HL-60 (cell line): ENCODE data around the gene TSPAN13.

Experiments
- GABPA ChIP-seq: IDR thresholded peaks from 2 replicates; pipeline ENCODE4 v1.6.1; 2012; ENCODE audit warnings: low read depth
- POLR2AphosphoS5 ChIP-seq: IDR thresholded peaks from 2 replicates; pipeline ENCODE4 v1.6.1; 2012; ENCODE audit warnings: low read depth
- TF ChIP-seq, protein P1 (sequence below): IDR thresholded peaks from one replicate; pipeline ENCODE4 v1.5.1; 2011; ENCODE audit warnings: low read length, control low read depth, inconsistent platforms; ENCODE audit not compliant: insufficient read depth
- TF ChIP-seq, protein P2 (sequence below): IDR thresholded peaks from 2 replicates; pipeline ENCODE4 v1.6.1; 2012; ENCODE audit warnings: low read depth; ENCODE audit not compliant: insufficient replicate concordance

DNA sequence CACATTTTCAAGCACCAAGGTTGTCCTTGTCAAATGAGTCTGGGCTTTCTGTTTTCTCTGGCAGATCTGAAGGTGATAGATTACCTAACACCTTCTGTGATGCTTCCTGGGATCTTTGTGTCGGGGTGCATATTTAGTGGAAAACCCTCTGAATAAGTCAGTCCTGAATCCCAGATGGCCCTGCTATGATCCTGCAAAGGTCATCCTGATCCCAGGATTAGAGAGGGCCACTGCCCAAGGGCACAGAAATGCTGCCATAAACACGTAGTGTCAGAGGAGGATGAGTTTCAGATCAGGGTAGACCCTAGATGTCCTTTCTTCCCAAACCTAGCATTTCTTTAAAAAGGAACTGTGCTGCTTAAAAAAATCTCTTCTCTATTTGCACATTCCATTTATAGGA lies 32.3 kb downstream of the TSPAN13 start:
- TF ChIP-seq, protein P1, sequence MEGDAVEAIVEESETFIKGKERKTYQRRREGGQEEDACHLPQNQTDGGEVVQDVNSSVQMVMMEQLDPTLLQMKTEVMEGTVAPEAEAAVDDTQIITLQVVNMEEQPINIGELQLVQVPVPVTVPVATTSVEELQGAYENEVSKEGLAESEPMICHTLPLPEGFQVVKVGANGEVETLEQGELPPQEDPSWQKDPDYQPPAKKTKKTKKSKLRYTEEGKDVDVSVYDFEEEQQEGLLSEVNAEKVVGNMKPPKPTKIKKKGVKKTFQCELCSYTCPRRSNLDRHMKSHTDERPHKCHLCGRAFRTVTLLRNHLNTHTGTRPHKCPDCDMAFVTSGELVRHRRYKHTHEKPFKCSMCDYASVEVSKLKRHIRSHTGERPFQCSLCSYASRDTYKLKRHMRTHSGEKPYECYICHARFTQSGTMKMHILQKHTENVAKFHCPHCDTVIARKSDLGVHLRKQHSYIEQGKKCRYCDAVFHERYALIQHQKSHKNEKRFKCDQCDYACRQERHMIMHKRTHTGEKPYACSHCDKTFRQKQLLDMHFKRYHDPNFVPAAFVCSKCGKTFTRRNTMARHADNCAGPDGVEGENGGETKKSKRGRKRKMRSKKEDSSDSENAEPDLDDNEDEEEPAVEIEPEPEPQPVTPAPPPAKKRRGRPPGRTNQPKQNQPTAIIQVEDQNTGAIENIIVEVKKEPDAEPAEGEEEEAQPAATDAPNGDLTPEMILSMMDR, result no peak
- no peak for TF ChIP-seq POLR2AphosphoS5
- TF ChIP-seq, protein P2, sequence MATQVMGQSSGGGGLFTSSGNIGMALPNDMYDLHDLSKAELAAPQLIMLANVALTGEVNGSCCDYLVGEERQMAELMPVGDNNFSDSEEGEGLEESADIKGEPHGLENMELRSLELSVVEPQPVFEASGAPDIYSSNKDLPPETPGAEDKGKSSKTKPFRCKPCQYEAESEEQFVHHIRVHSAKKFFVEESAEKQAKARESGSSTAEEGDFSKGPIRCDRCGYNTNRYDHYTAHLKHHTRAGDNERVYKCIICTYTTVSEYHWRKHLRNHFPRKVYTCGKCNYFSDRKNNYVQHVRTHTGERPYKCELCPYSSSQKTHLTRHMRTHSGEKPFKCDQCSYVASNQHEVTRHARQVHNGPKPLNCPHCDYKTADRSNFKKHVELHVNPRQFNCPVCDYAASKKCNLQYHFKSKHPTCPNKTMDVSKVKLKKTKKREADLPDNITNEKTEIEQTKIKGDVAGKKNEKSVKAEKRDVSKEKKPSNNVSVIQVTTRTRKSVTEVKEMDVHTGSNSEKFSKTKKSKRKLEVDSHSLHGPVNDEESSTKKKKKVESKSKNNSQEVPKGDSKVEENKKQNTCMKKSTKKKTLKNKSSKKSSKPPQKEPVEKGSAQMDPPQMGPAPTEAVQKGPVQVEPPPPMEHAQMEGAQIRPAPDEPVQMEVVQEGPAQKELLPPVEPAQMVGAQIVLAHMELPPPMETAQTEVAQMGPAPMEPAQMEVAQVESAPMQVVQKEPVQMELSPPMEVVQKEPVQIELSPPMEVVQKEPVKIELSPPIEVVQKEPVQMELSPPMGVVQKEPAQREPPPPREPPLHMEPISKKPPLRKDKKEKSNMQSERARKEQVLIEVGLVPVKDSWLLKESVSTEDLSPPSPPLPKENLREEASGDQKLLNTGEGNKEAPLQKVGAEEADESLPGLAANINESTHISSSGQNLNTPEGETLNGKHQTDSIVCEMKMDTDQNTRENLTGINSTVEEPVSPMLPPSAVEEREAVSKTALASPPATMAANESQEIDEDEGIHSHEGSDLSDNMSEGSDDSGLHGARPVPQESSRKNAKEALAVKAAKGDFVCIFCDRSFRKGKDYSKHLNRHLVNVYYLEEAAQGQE, result no peak
- TF ChIP-seq GABPA, result no peak
